Keratinocyte (primary cell): ENCODE data around the gene GAREM1. TPM values are rescaled to one million over a fixed set of nuclear protein-coding genes. Genes with fewer than 3 reads are reported as not detected.

ENCODE experiments used
- DNase-seq: peaks from one replicate; pipeline ENCODE4 v3.0.0-alpha.2; 2011; ENCODE audit warnings: low read depth, missing footprints, low spot score
- FAIRE-seq: peaks from 2 replicates; lab custom pipeline; 2011; peaks lifted over from hg19 to GRCh38; lab: Jason Lieb, UNC
- H2AFZ ChIP-seq: 2 replicates; pipeline ENCODE4 v1.6.0; 2012; ENCODE audit warnings: low read length, control low read depth, inconsistent platforms; ENCODE audit not compliant: control insufficient read depth
- H3K27ac ChIP-seq: 2 replicates; pipeline ENCODE4 v1.5.1; 2011; ENCODE audit warnings: low read length; ENCODE audit not compliant: control insufficient read depth, insufficient read depth
- H3K27me3 ChIP-seq: 3 replicates; pipeline ENCODE4 v1.6.0; 2011; ENCODE audit warnings: low read length; ENCODE audit not compliant: control insufficient read depth, insufficient read depth; ENCODE audit errors: extremely low read depth
- H3K36me3 ChIP-seq, 2 experiments: 2 replicates in 1 of 2; 3 replicates in 1 of 2; pipeline ENCODE4 v1.5.1; 2011; ENCODE audit warnings: low read length in 2 of 2, mild to moderate bottlenecking in 1 of 2; ENCODE audit not compliant: control insufficient read depth in 2 of 2, insufficient read depth in 2 of 2; ENCODE audit errors: extremely low read depth in 1 of 2
- H3K4me1 ChIP-seq: 3 replicates; pipeline ENCODE4 v1.5.1; 2011; ENCODE audit warnings: low read length; ENCODE audit not compliant: control insufficient read depth, insufficient read depth; ENCODE audit errors: extremely low read depth
- H3K4me2 ChIP-seq: 3 replicates; pipeline ENCODE4 v1.6.0; 2011; ENCODE audit warnings: low read depth, low read length; ENCODE audit not compliant: control insufficient read depth, insufficient read depth; ENCODE audit errors: extremely low read depth
- H3K4me3 ChIP-seq, 3 experiments: fragments of 200-600 bp in 1 of 3; sonication (generic) in 1 of 3; 2 replicates in 2 of 3; 3 replicates in 1 of 3; pipeline ENCODE4 v1.5.1; 2011 to 2016; ENCODE audit warnings: low read length in 3 of 3, mild to moderate bottlenecking in 3 of 3, control low read depth in 2 of 3, inconsistent platforms in 1 of 3, low read depth in 1 of 3, mixed read lengths in 1 of 3, mixed run types in 1 of 3, moderate library complexity in 1 of 3; ENCODE audit not compliant: control insufficient read depth in 2 of 3, insufficient read depth in 2 of 3; ENCODE audit errors: extremely low read depth in 1 of 3
- H3K79me2 ChIP-seq: 2 replicates; pipeline ENCODE4 v1.6.0; 2012; ENCODE audit warnings: low read length; ENCODE audit not compliant: control insufficient read depth, insufficient read depth
- H3K9ac ChIP-seq: 3 replicates; pipeline ENCODE4 v1.6.0; 2011; ENCODE audit warnings: low read length; ENCODE audit not compliant: control insufficient read depth, insufficient read depth; ENCODE audit errors: extremely low read depth
- H3K9me1 ChIP-seq: 3 replicates; pipeline ENCODE4 v1.6.0; 2011; ENCODE audit warnings: low read length; ENCODE audit not compliant: control insufficient read depth, insufficient read depth; ENCODE audit errors: extremely low read depth
- H3K9me3 ChIP-seq: 2 replicates; pipeline ENCODE4 v1.5.1; 2012; ENCODE audit warnings: low read depth, low read length; ENCODE audit not compliant: control insufficient read depth
- H4K20me1 ChIP-seq: 3 replicates; pipeline ENCODE4 v1.6.0; 2011; ENCODE audit warnings: low read length; ENCODE audit not compliant: control insufficient read depth, insufficient read depth; ENCODE audit errors: extremely low read depth
- CTCF ChIP-seq, 3 experiments: IDR thresholded peaks in 1 of 3; conservative IDR thresholded peaks in 1 of 3; optimal IDR thresholded peaks in 1 of 3; 2 replicates in 2 of 3; 3 replicates in 1 of 3; pipeline versions ENCODE3 to v1.5.1; 2011; ENCODE audit warnings: low read length in 3 of 3, mild to moderate bottlenecking in 3 of 3, moderate library complexity in 2 of 3, control low read depth in 1 of 3, inconsistent platforms in 1 of 3; ENCODE audit not compliant: insufficient read depth in 2 of 3; ENCODE audit errors: extremely low read depth in 1 of 3
- EZH2 ChIP-seq: IDR thresholded peaks from one replicate; pipeline ENCODE4 v1.6.1; 2012; ENCODE audit warnings: inconsistent platforms, mild to moderate bottlenecking, low read length, moderate library complexity
- dilution Hi-C: fragments of 300-500 bp; cut with MboI; formaldehyde crosslinking; loops from one replicate; pipeline ENCODE4 v1.7.0; 2020; ENCODE audit warnings: low sequenced_read_pairs; ENCODE audit not compliant: extremely low pct_ligation_motif_present
- polyA plus RNA-seq, 5 experiments: library from polyadenylated mRNA; depleted of rRNA in 3 of 5; stranded (reverse) in 3 of 5; stranded (forward) in 1 of 5; unstranded in 1 of 5; fragments of >200 nt; gene quantifications; 1 replicate in 1 of 5; 2 replicates in 3 of 5; 3 replicates in 1 of 5; pipeline versions ENCODE4 v1.2.1 to v1.2.3, GENCODE V29; 2011 to 2012; ENCODE audit warnings: missing spikeins in 2 of 5, low read depth in 1 of 5, low replicate concordance in 1 of 5

The GAREM1 gene
- polyA plus RNA-seq, 1 donor (not counting 4 experiments of a cell fraction or from before 2014, with no cell fraction given): 3.8 TPM

- no peak for FAIRE-seq
- Histone ChIP-seq H3K4me1 (no peaks in the 10 kb centered on the region), H3K27me3 (no peaks in the 10 kb centered on the region), H3K9ac (no peak overlapping the region), H4K20me1 (no peaks in the 10 kb centered on the region), H3K36me3 (no peaks in the 10 kb centered on the region), H3K9me1 (no peaks in the 10 kb centered on the region), H3K4me2 (no peak overlapping the region), H3K9me3 (no peaks in the 10 kb centered on the region), H2AFZ (no peak overlapping the region), H3K4me3 (no peak overlapping the region), H3K79me2 (no peaks in the 10 kb centered on the region), H3K27ac (no peak overlapping the region)
- dilution Hi-C loops: no loop called here
- no peak for DNase-seq
- TF ChIP-seq EZH2 (no peak), CTCF (optimal IDR thresholded peaks at IDR 0.05 in 1 of 3, IDR thresholded peaks at IDR 0.05 in 1 of 3, conservative IDR thresholded peaks at IDR 0.05 in 1 of 3; ENCODE audit: extremely low read depth in 1 of 3, insufficient read depth in 2 of 3, low read length in 3 of 3) (peak in 1 of 3 experiments; percentile 28)
Measured at GRCh38 chr18:32333781-32334180, 136.9 kb downstream of the GAREM1 start.

GRCh38 chr18:32332708-32333107 lies 138.0 kb downstream of the GAREM1 start:
- no peaks in the 10 kb centered on the region for H3K4me1 ChIP-seq
- no peak overlapping the region for H3K9ac ChIP-seq
- no peaks in the 10 kb centered on the region for H3K36me3 ChIP-seq
- no peak overlapping the region for H3K27ac ChIP-seq
- H3K4me2 ChIP-seq: no peak overlapping the region
- H4K20me1 ChIP-seq: no peaks in the 10 kb centered on the region
- no peak overlapping the region for H2AFZ ChIP-seq
- FAIRE-seq (no peak), DNase-seq (no peak)
- H3K4me3 ChIP-seq: no peak overlapping the region
- dilution Hi-C loops: no loop called here
- TF ChIP-seq CTCF (optimal IDR thresholded peaks at IDR 0.05 in 1 of 3, IDR thresholded peaks at IDR 0.05 in 1 of 3, conservative IDR thresholded peaks at IDR 0.05 in 1 of 3; ENCODE audit: extremely low read depth in 1 of 3, insufficient read depth in 2 of 3, low read length in 3 of 3) (no peak), EZH2 (no peak)
- no peaks in the 10 kb centered on the region for H3K79me2 ChIP-seq
- no peaks in the 10 kb centered on the region for H3K27me3 ChIP-seq
- H3K9me1 ChIP-seq: no peaks in the 10 kb centered on the region
- H3K9me3 ChIP-seq: no peaks in the 10 kb centered on the region
